CD4-positive, alpha-beta T cell treated with Interleukin-15 for 1 hour (primary cell): ENCODE data around the gene TMEM42.

Experiments
- DNase-seq: peaks from one replicate; pipeline ENCODE4 v3.0.0-alpha.2; 2020

The TMEM42 gene

GRCh38 chr3:44875596-44875995 is 13.9 kb downstream of the TMEM42 start:
- DNase-seq: no peak

GRCh38 chr3:44877333-44877732 is 15.6 kb downstream of the TMEM42 start:
- DNase-seq: no peak

- DNase-seq: no peak
Measured at GRCh38 chr3:44880284-44880683, 18.6 kb downstream of the TMEM42 start.

GRCh38 chr3:44883213-44883955 is 21.7 kb downstream of the TMEM42 start:
- DNase-seq: no peak

- no peak for DNase-seq
Measured at GRCh38 chr3:44883999-44884431, 22.3 kb downstream of the TMEM42 start.

- DNase-seq: no peak
Measured at GRCh38 chr3:44885618-44886017, 23.9 kb downstream of the TMEM42 start.

GRCh38 chr3:44886561-44886960 is 24.8 kb downstream of the TMEM42 start:
- DNase-seq: no peak

- DNase-seq: no peak
Measured at GRCh38 chr3:44887101-44887500, 25.4 kb downstream of the TMEM42 start.

GRCh38 chr3:44890258-44890657 is 28.5 kb downstream of the TMEM42 start:
- DNase-seq: no peak

- DNase-seq: no peak
Measured at GRCh38 chr3:44890852-44891251, 29.1 kb downstream of the TMEM42 start.

- DNase-seq: no peak
Measured at GRCh38 chr3:44892689-44893088, 31.0 kb downstream of the TMEM42 start.

GRCh38 chr3:44893097-44893496 is 31.4 kb downstream of the TMEM42 start:
- DNase-seq: no peak

- no peak for DNase-seq
Measured at GRCh38 chr3:44894485-44894884, 32.8 kb downstream of the TMEM42 start.

GRCh38 chr3:44896440-44896839 is 34.7 kb downstream of the TMEM42 start:
- DNase-seq: no peak

GRCh38 chr3:44899683-44900367 is 38.1 kb downstream of the TMEM42 start:
- DNase-seq: no peak

GRCh38 chr3:44902628-44903027 is 40.9 kb downstream of the TMEM42 start:
- DNase-seq: no peak

GRCh38 chr3:44903314-44903713 is 41.6 kb downstream of the TMEM42 start:
- DNase-seq: no peak

GRCh38 chr3:44903751-44904150 is 42.0 kb downstream of the TMEM42 start:
- no peak for DNase-seq

- DNase-seq: no peak
Measured at GRCh38 chr3:44905446-44906157, 43.9 kb downstream of the TMEM42 start.

GRCh38 chr3:44906997-44907396 is 45.3 kb downstream of the TMEM42 start:
- DNase-seq: no peak

- no peak for DNase-seq
Measured at GRCh38 chr3:44907612-44908011, 45.9 kb downstream of the TMEM42 start.

GRCh38 chr3:44909063-44909462 is 47.4 kb downstream of the TMEM42 start:
- no peak for DNase-seq

GRCh38 chr3:44910693-44911092 is 49.0 kb downstream of the TMEM42 start:
- DNase-seq: no peak
